IMR-90 (cell line): ENCODE data around the gene SLC4A5. TPM values are rescaled to one million over a fixed set of nuclear protein-coding genes. Genes with fewer than 3 reads are reported as not detected.

ENCODE experiments used
- ATAC-seq: fragments of 200-7000 bp; cut with Tn5 transposase; 2 replicates; pipeline ENCODE4 v1.9.1; 2020; ENCODE audit warnings: low read depth, mild to moderate bottlenecking, moderate library complexity
- BruUV-seq: library from RNA; stranded (reverse); fragments of 400-500 nt; replicated peaks from 2 replicates; lab custom pipeline; 2021; lab: Mats Ljungman, UMichigan
- CTCF ChIA-PET: fragments of 300-600 bp; formaldehyde crosslinking; extraction: SDS; loops from one replicate; lab custom pipeline; 2021; ENCODE audit warnings: antibody characterized with exemption; lab: Yijun Ruan, JAX
- POLR2A ChIA-PET: fragments of 300-600 bp; sonication (Branson Sonifier 250); formaldehyde crosslinking; loops from one replicate; lab custom pipeline; 2022; ENCODE audit warnings: antibody characterized with exemption; ENCODE audit not compliant: unreplicated experiment; lab: Charles Lee
- DNase-seq: peaks from one replicate; pipeline ENCODE4 v3.0.0; 2013
- H2AFZ ChIP-seq: replicated peaks from 2 replicates; pipeline ENCODE3; 2013; ENCODE audit warnings: low read length, mild to moderate bottlenecking; ENCODE audit not compliant: poor library complexity
- H2AK5ac ChIP-seq: 2 replicates; pipeline ENCODE4 v1.6.1; 2013; ENCODE audit warnings: low read depth, low read length, inconsistent platforms
- H2AK9ac ChIP-seq: replicated peaks from 2 replicates; pipeline ENCODE3; 2013; ENCODE audit warnings: mild to moderate bottlenecking, low read depth, low read length, moderate library complexity; ENCODE audit not compliant: poor library complexity
- H2BK120ac ChIP-seq: 2 replicates; pipeline ENCODE4 v1.6.1; 2013; ENCODE audit warnings: low read depth, low read length, inconsistent platforms
- H2BK15ac ChIP-seq: 3 replicates; pipeline ENCODE4 v1.6.1; 2013; ENCODE audit warnings: low read depth, low read length, inconsistent platforms
- H2BK20ac ChIP-seq: 2 replicates; pipeline ENCODE4 v1.6.1; 2013; ENCODE audit warnings: low read depth, mild to moderate bottlenecking, inconsistent platforms, low read length, moderate library complexity
- H2BK5ac ChIP-seq: 2 replicates; pipeline ENCODE4 v1.6.1; 2013; ENCODE audit warnings: mild to moderate bottlenecking, low read depth, low read length, inconsistent platforms; ENCODE audit not compliant: poor library complexity, severe bottlenecking
- H3K14ac ChIP-seq: replicated peaks from 2 replicates; pipeline ENCODE4 v1.6.1; 2013; ENCODE audit warnings: low read depth, low read length, inconsistent platforms
- H3K18ac ChIP-seq: 2 replicates; pipeline ENCODE4 v1.6.1; 2013; ENCODE audit warnings: low read depth, low read length, control low read depth
- H3K23ac ChIP-seq: 2 replicates; pipeline ENCODE4 v1.6.1; 2013; ENCODE audit warnings: low read depth, low read length, inconsistent platforms
- H3K27ac ChIP-seq: 2 replicates; pipeline ENCODE4 v1.5.1; 2013; ENCODE audit warnings: mild to moderate bottlenecking, control low read depth, low read length; ENCODE audit not compliant: insufficient read depth
- H3K27me3 ChIP-seq: 2 replicates; pipeline ENCODE4 v1.6.1; 2013; ENCODE audit warnings: low read length; ENCODE audit not compliant: control insufficient read depth, insufficient read depth
- H3K36me3 ChIP-seq: 2 replicates; pipeline ENCODE4 v1.6.1; 2013; ENCODE audit warnings: low read length, mixed read lengths; ENCODE audit not compliant: control insufficient read depth, insufficient read depth
- H3K4ac ChIP-seq: 2 replicates; pipeline ENCODE4 v1.6.1; 2013; ENCODE audit warnings: low read depth, low read length, inconsistent platforms
- H3K4me1 ChIP-seq: 2 replicates; pipeline ENCODE4 v1.6.1; 2013; ENCODE audit warnings: low read length, mixed read lengths; ENCODE audit not compliant: control insufficient read depth, insufficient read depth
- H3K4me2 ChIP-seq: 2 replicates; pipeline ENCODE4 v1.6.1; 2013; ENCODE audit warnings: low read depth, mild to moderate bottlenecking, control low read depth, low read length, moderate library complexity
- H3K4me3 ChIP-seq: 2 replicates; pipeline ENCODE4 v1.5.1; 2013; ENCODE audit warnings: low read depth, mild to moderate bottlenecking, control low read depth, low read length, moderate library complexity; ENCODE audit not compliant: insufficient read depth
- H3K56ac ChIP-seq: 2 replicates; pipeline ENCODE4 v1.6.1; 2013; ENCODE audit warnings: low read length, inconsistent platforms; ENCODE audit not compliant: insufficient read depth; ENCODE audit errors: extremely low read depth
- H3K79me1 ChIP-seq, 2 experiments: 2 replicates each; pipeline ENCODE4 v1.6.1; 2013; ENCODE audit warnings: low read length in 2 of 2, inconsistent platforms in 1 of 2, low read depth in 1 of 2
- H3K9ac ChIP-seq: 2 replicates; pipeline ENCODE4 v1.6.1; 2013; ENCODE audit warnings: low read depth, low read length, control low read depth
- H3K9me1 ChIP-seq: 2 replicates; pipeline ENCODE4 v1.6.1; 2013; ENCODE audit warnings: low read length, inconsistent platforms; ENCODE audit not compliant: insufficient read depth
- H3K9me3 ChIP-seq: 2 replicates; pipeline ENCODE4 v1.6.1; 2013; ENCODE audit warnings: low read length; ENCODE audit not compliant: control insufficient read depth, insufficient read depth
- H4K20me1 ChIP-seq: 2 replicates; pipeline ENCODE4 v1.6.1; 2013; ENCODE audit warnings: low read length, inconsistent platforms; ENCODE audit not compliant: insufficient read depth
- H4K5ac ChIP-seq: 2 replicates; pipeline ENCODE4 v1.6.1; 2013; ENCODE audit warnings: mild to moderate bottlenecking, low read depth, low read length, control low read depth
- H4K8ac ChIP-seq, 2 experiments: 2 replicates each; pipeline ENCODE4 v1.6.1; 2013; ENCODE audit warnings: low read depth in 2 of 2, low read length in 2 of 2, control low read depth in 1 of 2, inconsistent platforms in 1 of 2
- H4K91ac ChIP-seq: 2 replicates; pipeline ENCODE4 v1.6.1; 2013; ENCODE audit warnings: low read depth, low read length, inconsistent platforms; ENCODE audit not compliant: insufficient read depth
- BHLHE40 ChIP-seq: fragments of 150-350 bp; IDR thresholded peaks from 2 replicates; pipeline ENCODE4 v1.6.1; 2016; ENCODE audit warnings: mild to moderate bottlenecking, low read depth, low read length
- CEBPB ChIP-seq: IDR thresholded peaks from 2 replicates; pipeline ENCODE4 v1.6.1; 2012; ENCODE audit warnings: low read depth, low read length, improper control_type of control experiment
- CHD1 ChIP-seq: IDR thresholded peaks from 2 replicates; pipeline ENCODE4 v1.6.1; 2012; ENCODE audit warnings: low read depth, low read length, improper control_type of control experiment
- FOS ChIP-seq: fragments of 150-350 bp; IDR thresholded peaks from 2 replicates; pipeline ENCODE4 v1.6.1; 2016; ENCODE audit warnings: low read depth, low read length
- MAFK ChIP-seq: IDR thresholded peaks from 2 replicates; pipeline ENCODE4 v1.6.1; 2012; ENCODE audit warnings: low read depth, low read length, improper control_type of control experiment
- MAZ ChIP-seq: IDR thresholded peaks from 2 replicates; pipeline ENCODE4 v1.6.1; 2012; ENCODE audit warnings: low read depth, mild to moderate bottlenecking, low read length, improper control_type of control experiment, moderate library complexity, borderline replicate concordance
- MXI1 ChIP-seq: IDR thresholded peaks from 2 replicates; pipeline ENCODE4 v1.6.1; 2012; ENCODE audit warnings: low read depth, mild to moderate bottlenecking, low read length, moderate library complexity, borderline replicate concordance
- NFE2L2 ChIP-seq: fragments of 150-350 bp; IDR thresholded peaks from 2 replicates; pipeline ENCODE4 v1.6.1; 2016; ENCODE audit warnings: low read depth, mild to moderate bottlenecking, low read length
- POLR2A ChIP-seq: IDR thresholded peaks from 2 replicates; pipeline ENCODE4 v1.6.1; 2012; ENCODE audit warnings: mild to moderate bottlenecking, low read depth, low read length
- RAD21 ChIP-seq: IDR thresholded peaks from 2 replicates; pipeline ENCODE4 v1.6.1; 2012; ENCODE audit warnings: low read length, improper control_type of control experiment
- RCOR1 ChIP-seq: IDR thresholded peaks from 2 replicates; pipeline ENCODE4 v1.6.1; 2012; ENCODE audit warnings: mild to moderate bottlenecking, low read length, improper control_type of control experiment; ENCODE audit not compliant: insufficient replicate concordance
- RFX5 ChIP-seq: IDR thresholded peaks from 2 replicates; pipeline ENCODE4 v1.8.0; 2012; ENCODE audit warnings: low read depth, mild to moderate bottlenecking, low read length, moderate library complexity
- SMC3 ChIP-seq: fragments of 150-350 bp; IDR thresholded peaks from 2 replicates; pipeline ENCODE4 v1.6.1; 2016; ENCODE audit warnings: low read depth, mild to moderate bottlenecking, antibody characterized with exemption, low read length, moderate library complexity
- WGBS, 2 experiments: methylation state at CpG; one replicate each; pipeline versions ENCODE4 v1.1.5 to v1.1.7; 2013; ENCODE audit warnings: missing lambda C conversion rate in 2 of 2; ENCODE audit not compliant: insufficient read length in 1 of 2; ENCODE audit errors: extremely low coverage in 2 of 2; 5-methylcytosine and 5-hydroxymethylcytosine counted together
- dilution Hi-C: fragments of 300-500 bp; cut with HindIII; formaldehyde crosslinking; loops from one replicate; pipeline ENCODE4 v1.14.3; 2018; ENCODE audit warnings: low sequenced_read_pairs; ENCODE audit not compliant: unreplicated experiment
- in situ Hi-C: fragments of 300-500 bp; cut with MboI; formaldehyde crosslinking; loops from 3 replicates; pipeline ENCODE4 v1.14.3; 2019; ENCODE audit warnings: low sequenced_read_pairs, inconsistent platforms, mixed read lengths
- intact Hi-C: fragments of 100-400 bp; cut with micrococcal nuclease; formaldehyde crosslinking; loops from 2 replicates; pipeline ENCODE4 v1.10.0; 2022
- polyA plus RNA-seq, 3 experiments: library from polyadenylated mRNA; depleted of rRNA; stranded (reverse); fragments of >200 nt; gene quantifications; 2 replicates each; pipeline ENCODE4 v1.2.3, GENCODE V29; 2012; ENCODE audit warnings: low replicate concordance in 1 of 3
- total RNA-seq: library from RNA; depleted of rRNA; stranded (reverse); fragments of >200 nt; gene quantifications from 2 replicates; pipeline ENCODE4 v1.2.3, GENCODE V29; 2012
- TF ChIP-seq, protein P1 (sequence below): fragments of 150-350 bp; IDR thresholded peaks from 2 replicates; pipeline ENCODE4 v1.6.1; 2016; ENCODE audit warnings: low read depth, mild to moderate bottlenecking, low read length, moderate library complexity, borderline replicate concordance
- TF ChIP-seq, protein P2 (sequence below): fragments of 150-350 bp; IDR thresholded peaks from 2 replicates; pipeline ENCODE4 v1.6.1; 2017; ENCODE audit warnings: mild to moderate bottlenecking, antibody characterized with exemption, low read length, low read depth
- TF ChIP-seq, protein P3 (sequence below): conservative IDR thresholded peaks from 2 replicates; pipeline ENCODE4 v1.5.1; 2012; ENCODE audit warnings: mild to moderate bottlenecking, low read depth, low read length, improper control_type of control experiment

The SLC4A5 gene
- total and polyA plus RNA-seq, 2 of the 4 experiments (the other 2 are of a cell fraction) = 0.18 to 0.22 TPM

DNA sequence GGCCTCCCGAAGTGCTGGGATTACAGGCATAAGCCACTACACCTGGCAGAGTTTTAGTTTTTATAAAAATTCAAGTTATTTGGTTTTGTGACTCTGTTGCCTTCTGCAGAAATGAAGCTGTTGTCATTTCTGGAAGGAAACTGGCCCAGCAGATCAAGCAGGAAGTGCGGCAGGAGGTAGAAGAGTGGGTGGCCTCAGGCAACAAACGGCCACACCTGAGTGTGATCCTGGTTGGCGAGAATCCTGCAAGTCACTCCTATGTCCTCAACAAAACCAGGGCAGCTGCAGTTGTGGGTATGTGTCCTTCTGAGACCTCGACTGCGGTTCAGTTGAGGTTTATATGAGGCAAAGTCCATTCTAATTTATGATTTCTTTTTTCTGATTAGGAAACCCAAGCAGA lies 137.6 kb downstream of the SLC4A5 start:
- no TSS peak for BruUV-seq
- H3K9me1 ChIP-seq = peaks cover 31% of the 10 kb centered on the region

More for the DNA sequence above, 137.6 kb downstream of the SLC4A5 start:
- Histone ChIP-seq H2AK9ac (no peak overlapping the region), H3K56ac (no peak overlapping the region), H2BK120ac (no peak overlapping the region), H4K20me1 (peaks cover 87% of the 10 kb centered on the region), H4K91ac (no peak overlapping the region), H3K4me3 (no peak overlapping the region), H3K4me1 (peaks cover 10% of the 10 kb centered on the region), H2AFZ (no peak overlapping the region), H3K27me3 (no peaks in the 10 kb centered on the region), H3K4ac (no peak overlapping the region), H3K4me2 (no peak overlapping the region), H2BK5ac (no peak overlapping the region), H3K18ac (no peak overlapping the region), H3K14ac (no peak overlapping the region), H3K27ac (no peak overlapping the region), H4K8ac (no peak overlapping the region), H3K23ac (no peak overlapping the region), H2BK15ac (no peak overlapping the region), H3K36me3 (peaks cover 28% of the 10 kb centered on the region), H2BK20ac (no peak overlapping the region), H3K9ac (no peak overlapping the region), H3K9me3 (no peaks in the 10 kb centered on the region), H4K5ac (no peak overlapping the region), H3K79me1 (peaks cover 19 to 76% of the 10 kb centered on the region in 2 experiments), H2AK5ac (no peak overlapping the region)
- intact Hi-C loops = no loop called here
- ChIA-PET CTCF (interaction anchor here (0.6 kb wide), 1 partner anchor 904 kb away, joined by 9 read pairs; no protein-coding TSS in a partner anchor), POLR2A (no interaction called here)
- in situ Hi-C loops = no loop called here
- dilution Hi-C loops = no loop called here
- no peak for TF ChIP-seq MAFK
- TF ChIP-seq, protein P1, sequence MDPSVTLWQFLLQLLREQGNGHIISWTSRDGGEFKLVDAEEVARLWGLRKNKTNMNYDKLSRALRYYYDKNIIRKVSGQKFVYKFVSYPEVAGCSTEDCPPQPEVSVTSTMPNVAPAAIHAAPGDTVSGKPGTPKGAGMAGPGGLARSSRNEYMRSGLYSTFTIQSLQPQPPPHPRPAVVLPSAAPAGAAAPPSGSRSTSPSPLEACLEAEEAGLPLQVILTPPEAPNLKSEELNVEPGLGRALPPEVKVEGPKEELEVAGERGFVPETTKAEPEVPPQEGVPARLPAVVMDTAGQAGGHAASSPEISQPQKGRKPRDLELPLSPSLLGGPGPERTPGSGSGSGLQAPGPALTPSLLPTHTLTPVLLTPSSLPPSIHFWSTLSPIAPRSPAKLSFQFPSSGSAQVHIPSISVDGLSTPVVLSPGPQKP = no peak
- no peak for TF ChIP-seq POLR2A
- TF ChIP-seq SMC3 = no peak
- TF ChIP-seq RAD21 = no peak
- no peak for TF ChIP-seq MXI1
- no peak for TF ChIP-seq BHLHE40
- no peak for TF ChIP-seq RCOR1
- TF ChIP-seq, protein P2, sequence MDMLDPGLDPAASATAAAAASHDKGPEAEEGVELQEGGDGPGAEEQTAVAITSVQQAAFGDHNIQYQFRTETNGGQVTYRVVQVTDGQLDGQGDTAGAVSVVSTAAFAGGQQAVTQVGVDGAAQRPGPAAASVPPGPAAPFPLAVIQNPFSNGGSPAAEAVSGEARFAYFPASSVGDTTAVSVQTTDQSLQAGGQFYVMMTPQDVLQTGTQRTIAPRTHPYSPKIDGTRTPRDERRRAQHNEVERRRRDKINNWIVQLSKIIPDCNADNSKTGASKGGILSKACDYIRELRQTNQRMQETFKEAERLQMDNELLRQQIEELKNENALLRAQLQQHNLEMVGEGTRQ = no peak
- no peak for TF ChIP-seq FOS
- no peak for TF ChIP-seq MAZ
- no peak for TF ChIP-seq RFX5
- TF ChIP-seq, protein P3, sequence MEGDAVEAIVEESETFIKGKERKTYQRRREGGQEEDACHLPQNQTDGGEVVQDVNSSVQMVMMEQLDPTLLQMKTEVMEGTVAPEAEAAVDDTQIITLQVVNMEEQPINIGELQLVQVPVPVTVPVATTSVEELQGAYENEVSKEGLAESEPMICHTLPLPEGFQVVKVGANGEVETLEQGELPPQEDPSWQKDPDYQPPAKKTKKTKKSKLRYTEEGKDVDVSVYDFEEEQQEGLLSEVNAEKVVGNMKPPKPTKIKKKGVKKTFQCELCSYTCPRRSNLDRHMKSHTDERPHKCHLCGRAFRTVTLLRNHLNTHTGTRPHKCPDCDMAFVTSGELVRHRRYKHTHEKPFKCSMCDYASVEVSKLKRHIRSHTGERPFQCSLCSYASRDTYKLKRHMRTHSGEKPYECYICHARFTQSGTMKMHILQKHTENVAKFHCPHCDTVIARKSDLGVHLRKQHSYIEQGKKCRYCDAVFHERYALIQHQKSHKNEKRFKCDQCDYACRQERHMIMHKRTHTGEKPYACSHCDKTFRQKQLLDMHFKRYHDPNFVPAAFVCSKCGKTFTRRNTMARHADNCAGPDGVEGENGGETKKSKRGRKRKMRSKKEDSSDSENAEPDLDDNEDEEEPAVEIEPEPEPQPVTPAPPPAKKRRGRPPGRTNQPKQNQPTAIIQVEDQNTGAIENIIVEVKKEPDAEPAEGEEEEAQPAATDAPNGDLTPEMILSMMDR = no peak
- TF ChIP-seq CHD1 = no peak
- TF ChIP-seq CEBPB = no peak
- TF ChIP-seq NFE2L2 = no peak
- no CpG with 5 or more reads among the region's 6 CpGs for WGBS, 2 experiments
- no peak for ATAC-seq
- DNase-seq = no peak
